OCI-LY3 (cell line): ENCODE results near the gene CFB.

Experiments
- CTCF ChIP-seq: fragments of 200-600, 300-600 bp; sonication (generic); IDR thresholded peaks from 2 replicates; pipeline ENCODE4 v1.5.1; 2014; ENCODE audit warnings: antibody characterized with exemption, low read length, low read depth
- EZH2phosphoT487 ChIP-seq: fragments of 200-600 bp; shearing (Covaris generic); IDR thresholded peaks from 2 replicates; pipeline ENCODE4 v1.6.1; 2018; ENCODE audit warnings: antibody characterized with exemption, mixed run types, low read depth

GRCh38 chr6:31935823-31936222 lies 10.1 kb upstream of the CFB start:
- TF ChIP-seq EZH2phosphoT487 (no peak), CTCF (no peak)
